ENCODE results near the gene DMRTC2.

The DMRTC2 gene

GRCh38 chr19:41847351-41848105 lies 2.7 kb downstream of the DMRTC2 start:
- no peak for DNase-seq (ENCODE audit: low spot score)

- DNase-seq (ENCODE audit: low spot score) = no peak
These were observed 3.8 kb downstream of the DMRTC2 start for GRCh38 chr19:41848666-41849065.

- DNase-seq (ENCODE audit: low spot score) = no peak
These were observed 4.2 kb downstream of the DMRTC2 start for GRCh38 chr19:41849067-41849466.

- DNase-seq (ENCODE audit: low spot score) = no peak
These were observed 5.5 kb downstream of the DMRTC2 start for GRCh38 chr19:41850381-41850780.

- DNase-seq (ENCODE audit: low spot score) = no peak
These were observed 6.6 kb downstream of the DMRTC2 start for GRCh38 chr19:41851456-41851855.

GRCh38 chr19:41853344-41853743 lies 8.5 kb downstream of the DMRTC2 start:
- DNase-seq (ENCODE audit: low spot score) = no peak

GRCh38 chr19:41853768-41854167 lies 8.9 kb downstream of the DMRTC2 start:
- no peak for DNase-seq (ENCODE audit: low spot score)

GRCh38 chr19:41859213-41859617 lies 14.4 kb downstream of the DMRTC2 start:
- no peak for DNase-seq (ENCODE audit: low spot score)

GRCh38 chr19:41859618-41860418 lies 15.0 kb downstream of the DMRTC2 start, which contains the start of gene RPS19:
Gene RPS19, plus strand, starts transcription at chr19:41860255. Its CDS starts 520 bp downstream, at chr19:41860775.
- DNase-seq (ENCODE audit: low spot score) = peak; percentile 99

GRCh38 chr19:41860419-41861115 lies 15.7 kb downstream of the DMRTC2 start:
- no peak for DNase-seq (ENCODE audit: low spot score)

GRCh38 chr19:41861116-41861768 lies 16.4 kb downstream of the DMRTC2 start:
- no peak for DNase-seq (ENCODE audit: low spot score)

- DNase-seq (ENCODE audit: low spot score) = no peak
These were observed 17.0 kb downstream of the DMRTC2 start for GRCh38 chr19:41861846-41862245.

GRCh38 chr19:41862445-41862986 lies 17.7 kb downstream of the DMRTC2 start:
- no peak for DNase-seq (ENCODE audit: low spot score)

- DNase-seq (ENCODE audit: low spot score) = no peak
These were observed 18.5 kb downstream of the DMRTC2 start for GRCh38 chr19:41863209-41863931.

- DNase-seq (ENCODE audit: low spot score) = no peak
These were observed 19.5 kb downstream of the DMRTC2 start for GRCh38 chr19:41864374-41864773.

GRCh38 chr19:41866284-41866683 lies 21.4 kb downstream of the DMRTC2 start:
- no peak for DNase-seq (ENCODE audit: low spot score)

- no peak for DNase-seq (ENCODE audit: low spot score)
These were observed 23.5 kb downstream of the DMRTC2 start for GRCh38 chr19:41868120-41868988.

- no peak for DNase-seq (ENCODE audit: low spot score)
These were observed 24.1 kb downstream of the DMRTC2 start for GRCh38 chr19:41868989-41869300.

- no peak for DNase-seq (ENCODE audit: low spot score)
These were observed 24.6 kb downstream of the DMRTC2 start for GRCh38 chr19:41869374-41869955.

- DNase-seq (ENCODE audit: low spot score) = no peak
These were observed 25.6 kb downstream of the DMRTC2 start for GRCh38 chr19:41870401-41870873.
